ENCODE measurements around the gene CARS2.

CARS2 gene

DNA sequence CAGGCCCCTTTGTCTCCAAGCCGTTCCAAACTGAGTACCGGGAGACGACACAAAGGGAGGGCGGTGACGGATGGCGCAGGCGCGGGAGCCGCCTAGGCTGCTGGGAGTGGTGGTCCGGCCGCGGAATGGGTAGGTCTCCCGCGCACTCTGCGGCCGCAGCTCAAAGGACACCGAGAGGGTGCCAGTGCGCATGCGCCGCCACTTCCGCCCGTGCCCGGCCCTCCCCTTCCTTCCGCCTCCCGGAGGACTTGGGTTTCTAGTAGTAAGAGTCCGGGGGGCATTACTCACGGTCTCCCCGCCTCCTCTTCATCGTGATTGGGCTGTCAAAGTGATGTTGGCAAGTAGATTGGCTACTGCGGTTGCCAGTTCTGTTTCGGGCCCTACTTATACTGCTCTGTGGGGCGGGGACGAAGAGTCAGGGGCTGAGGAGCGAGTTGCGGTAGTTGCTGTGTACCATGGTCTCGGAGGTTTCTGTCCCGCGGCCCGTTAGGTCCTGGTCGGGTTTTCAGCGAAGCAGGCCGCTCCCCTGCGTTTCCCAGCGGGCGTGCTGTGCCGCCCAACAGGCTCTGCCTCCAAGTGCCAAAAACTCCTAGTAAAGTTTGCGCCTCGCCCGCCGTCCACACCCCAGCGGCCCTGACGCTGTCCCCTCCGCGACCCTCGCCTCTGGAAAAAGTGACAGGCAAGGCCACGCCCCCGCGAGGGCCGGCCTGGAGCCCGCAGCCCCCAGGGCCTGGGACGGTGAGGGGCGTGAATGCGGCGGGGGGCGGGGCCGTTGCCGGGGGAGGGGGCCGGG, 7.1 kb upstream of the CARS2 start:
- peak overlapping the region; percentile 83 for H3K27ac ChIP-seq
- TF ChIP-seq, protein P1, sequence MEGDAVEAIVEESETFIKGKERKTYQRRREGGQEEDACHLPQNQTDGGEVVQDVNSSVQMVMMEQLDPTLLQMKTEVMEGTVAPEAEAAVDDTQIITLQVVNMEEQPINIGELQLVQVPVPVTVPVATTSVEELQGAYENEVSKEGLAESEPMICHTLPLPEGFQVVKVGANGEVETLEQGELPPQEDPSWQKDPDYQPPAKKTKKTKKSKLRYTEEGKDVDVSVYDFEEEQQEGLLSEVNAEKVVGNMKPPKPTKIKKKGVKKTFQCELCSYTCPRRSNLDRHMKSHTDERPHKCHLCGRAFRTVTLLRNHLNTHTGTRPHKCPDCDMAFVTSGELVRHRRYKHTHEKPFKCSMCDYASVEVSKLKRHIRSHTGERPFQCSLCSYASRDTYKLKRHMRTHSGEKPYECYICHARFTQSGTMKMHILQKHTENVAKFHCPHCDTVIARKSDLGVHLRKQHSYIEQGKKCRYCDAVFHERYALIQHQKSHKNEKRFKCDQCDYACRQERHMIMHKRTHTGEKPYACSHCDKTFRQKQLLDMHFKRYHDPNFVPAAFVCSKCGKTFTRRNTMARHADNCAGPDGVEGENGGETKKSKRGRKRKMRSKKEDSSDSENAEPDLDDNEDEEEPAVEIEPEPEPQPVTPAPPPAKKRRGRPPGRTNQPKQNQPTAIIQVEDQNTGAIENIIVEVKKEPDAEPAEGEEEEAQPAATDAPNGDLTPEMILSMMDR (conservative IDR thresholded peaks at IDR 0.05; ENCODE audit: low read depth, low read length), result no peak
- peak overlapping the region; percentile 41; the same call in 1 of the 2 replicates for H2AFZ ChIP-seq (ENCODE audit: low read depth)
- no peaks in the 10 kb centered on the region for H3K27me3 ChIP-seq (ENCODE audit: insufficient read depth, low read depth)
- H3K36me3 ChIP-seq (ENCODE audit: insufficient read depth), result no peaks in the 10 kb centered on the region
- H3K4me3 ChIP-seq (IDR thresholded peaks at IDR 0.05; ENCODE audit: insufficient read depth, low read depth, low read length), result no peak overlapping the region
- H3K79me2 ChIP-seq (ENCODE audit: insufficient read depth, low read depth), result peaks cover 23% of the 10 kb centered on the region
- H3K9ac ChIP-seq, result peak overlapping the region; percentile 76
- peak overlapping the region; percentile 60 for H3K4me2 ChIP-seq
- peaks cover 18% of the 10 kb centered on the region for H3K4me1 ChIP-seq (ENCODE audit: low read depth, poor library complexity, severe bottlenecking)
- no peaks in the 10 kb centered on the region for H4K20me1 ChIP-seq (ENCODE audit: insufficient read depth)

DNA sequence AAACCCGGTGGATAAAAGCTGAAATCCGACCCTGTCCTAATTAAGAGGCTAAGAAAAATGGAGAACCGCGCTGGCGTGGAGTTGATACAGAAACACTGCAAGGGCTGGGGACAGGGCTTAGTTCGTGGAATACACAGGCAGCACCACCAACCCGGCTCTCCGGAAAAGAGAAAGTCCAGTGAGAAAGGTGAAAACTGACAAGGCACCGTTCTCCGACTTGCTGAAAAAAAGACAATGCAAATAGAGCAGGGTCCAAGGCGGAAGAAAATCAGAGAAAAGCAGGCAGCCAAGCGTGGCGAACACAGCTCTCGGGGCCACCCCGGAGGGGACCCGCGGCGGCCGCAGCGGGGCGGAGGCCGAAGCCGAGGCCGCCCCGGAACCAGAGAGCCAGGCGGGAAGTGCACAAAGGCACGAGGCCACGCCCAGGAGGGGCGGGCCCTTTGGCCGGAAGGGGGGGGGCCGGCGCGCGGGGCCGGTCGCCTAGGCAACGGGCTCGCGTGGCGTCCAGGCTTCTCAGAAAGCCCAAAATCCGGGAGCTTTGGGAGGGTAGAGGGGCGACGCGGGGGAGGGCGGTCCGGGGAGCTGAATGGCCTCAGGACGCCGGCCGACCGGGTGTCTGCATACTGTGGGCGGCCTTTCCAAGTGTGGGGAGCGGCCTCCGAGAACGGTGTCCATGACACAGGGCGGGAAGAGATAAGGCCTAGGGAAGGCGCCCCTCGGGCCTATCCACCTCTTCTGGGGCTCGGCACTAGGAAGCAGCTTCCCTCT, 6.3 kb upstream of the CARS2 start:
- peak overlapping the region; percentile 72 for H3K4me2 ChIP-seq
- no peaks in the 10 kb centered on the region for H4K20me1 ChIP-seq (ENCODE audit: insufficient read depth)
- TF ChIP-seq, protein P1 (conservative IDR thresholded peaks at IDR 0.05; ENCODE audit: low read depth, low read length), result no peak
- H3K79me2 ChIP-seq (ENCODE audit: insufficient read depth, low read depth), result peaks cover 16% of the 10 kb centered on the region
- no peaks in the 10 kb centered on the region for H3K27me3 ChIP-seq (ENCODE audit: insufficient read depth, low read depth)
- peak overlapping the region; percentile 76 for H3K9ac ChIP-seq
- H3K27ac ChIP-seq, result peak overlapping the region; percentile 83
- H3K4me1 ChIP-seq (ENCODE audit: low read depth, poor library complexity, severe bottlenecking), result peaks cover 13% of the 10 kb centered on the region
- no peaks in the 10 kb centered on the region for H3K36me3 ChIP-seq (ENCODE audit: insufficient read depth)
- H2AFZ ChIP-seq (ENCODE audit: low read depth), result peak overlapping the region; percentile 67
- no peak overlapping the region for H3K4me3 ChIP-seq (IDR thresholded peaks at IDR 0.05; ENCODE audit: insufficient read depth, low read depth, low read length)

DNA sequence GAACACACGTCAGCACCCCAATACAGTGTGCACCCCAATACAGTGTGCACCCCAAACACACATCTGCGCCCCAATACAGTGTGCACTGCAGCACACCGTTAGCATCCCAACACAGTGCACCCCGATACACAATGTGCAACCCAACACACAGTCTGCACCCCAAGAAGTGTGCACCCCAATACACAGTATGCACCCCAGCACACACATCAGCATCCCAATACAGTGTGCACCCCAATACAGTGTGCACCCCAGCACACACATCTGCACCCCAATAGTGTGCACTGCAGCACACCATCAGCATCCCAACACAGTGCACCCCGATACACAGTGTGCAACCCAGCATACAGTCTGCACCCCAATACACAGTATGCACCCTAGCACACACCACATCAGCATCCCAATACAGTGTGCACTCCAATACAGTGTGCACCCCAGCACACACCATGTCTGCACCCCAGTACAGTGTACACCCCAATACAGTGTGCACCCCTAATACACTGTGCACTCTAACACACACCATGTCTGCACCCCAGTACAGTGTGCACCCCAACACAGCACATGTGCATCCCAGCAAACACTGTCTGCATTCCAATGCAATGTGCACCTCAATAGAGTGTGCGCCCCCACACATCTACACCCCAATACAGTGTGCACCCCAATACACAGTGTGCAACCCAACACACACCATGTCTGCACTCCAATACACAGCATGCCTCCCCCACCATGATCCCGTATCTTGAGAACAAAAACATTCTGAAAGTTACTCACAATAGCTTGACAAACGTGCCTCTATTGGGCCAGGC, 855 bp upstream of the CARS2 start:
- no peak overlapping the region for H3K9ac ChIP-seq
- no peak overlapping the region for H3K4me3 ChIP-seq (IDR thresholded peaks at IDR 0.05; ENCODE audit: insufficient read depth, low read depth, low read length)
- H3K4me2 ChIP-seq, result peak overlapping the region; percentile 36; the same call in 1 of the 2 replicates
- H3K4me1 ChIP-seq (ENCODE audit: low read depth, poor library complexity, severe bottlenecking), result peaks cover 14% of the 10 kb centered on the region
- TF ChIP-seq, protein P1 (conservative IDR thresholded peaks at IDR 0.05; ENCODE audit: low read depth, low read length), result no peak
- no peak overlapping the region for H3K27ac ChIP-seq
- no peaks in the 10 kb centered on the region for H3K36me3 ChIP-seq (ENCODE audit: insufficient read depth)
- no peaks in the 10 kb centered on the region for H4K20me1 ChIP-seq (ENCODE audit: insufficient read depth)
- peak overlapping the region; percentile 49; the same call in 1 of the 2 replicates for H2AFZ ChIP-seq (ENCODE audit: low read depth)
- peaks cover 8% of the 10 kb centered on the region; the same call in 1 of the 2 replicates for H3K79me2 ChIP-seq (ENCODE audit: insufficient read depth, low read depth)
- H3K27me3 ChIP-seq (ENCODE audit: insufficient read depth, low read depth), result no peaks in the 10 kb centered on the region

- peak overlapping the region; percentile 44 for H3K4me2 ChIP-seq
- TF ChIP-seq, protein P1 (conservative IDR thresholded peaks at IDR 0.05; ENCODE audit: low read depth, low read length), result no peak
- H3K36me3 ChIP-seq (ENCODE audit: insufficient read depth), result no peaks in the 10 kb centered on the region
- H3K27ac ChIP-seq, result no peak overlapping the region
- H3K9ac ChIP-seq, result peak overlapping the region; percentile 63; the same call in 1 of the 2 replicates
- H2AFZ ChIP-seq (ENCODE audit: low read depth), result peak overlapping the region; percentile 61; the same call in 1 of the 2 replicates
- H4K20me1 ChIP-seq (ENCODE audit: insufficient read depth), result no peaks in the 10 kb centered on the region
- no peaks in the 10 kb centered on the region for H3K27me3 ChIP-seq (ENCODE audit: insufficient read depth, low read depth)
- H3K4me3 ChIP-seq (IDR thresholded peaks at IDR 0.05; ENCODE audit: insufficient read depth, low read depth, low read length), result no peak overlapping the region
- peaks cover 8% of the 10 kb centered on the region for H3K4me1 ChIP-seq (ENCODE audit: low read depth, poor library complexity, severe bottlenecking)
- peaks cover 8% of the 10 kb centered on the region; the same call in 1 of the 2 replicates for H3K79me2 ChIP-seq (ENCODE audit: insufficient read depth, low read depth)
These were observed 525 bp downstream of the CARS2 start for GRCh38 chr13:110705356-110705825.

All from KMS-11 (cell line).